ENCODE results near the gene C16orf95.
A peak's percentile ranks its signal among the peaks of the same experiment; 100 is the strongest.

C16orf95 gene

GRCh38 chr16:87297918-87298631 is 19.1 kb downstream of the C16orf95 start:
- TF ChIP-seq, protein P1, sequence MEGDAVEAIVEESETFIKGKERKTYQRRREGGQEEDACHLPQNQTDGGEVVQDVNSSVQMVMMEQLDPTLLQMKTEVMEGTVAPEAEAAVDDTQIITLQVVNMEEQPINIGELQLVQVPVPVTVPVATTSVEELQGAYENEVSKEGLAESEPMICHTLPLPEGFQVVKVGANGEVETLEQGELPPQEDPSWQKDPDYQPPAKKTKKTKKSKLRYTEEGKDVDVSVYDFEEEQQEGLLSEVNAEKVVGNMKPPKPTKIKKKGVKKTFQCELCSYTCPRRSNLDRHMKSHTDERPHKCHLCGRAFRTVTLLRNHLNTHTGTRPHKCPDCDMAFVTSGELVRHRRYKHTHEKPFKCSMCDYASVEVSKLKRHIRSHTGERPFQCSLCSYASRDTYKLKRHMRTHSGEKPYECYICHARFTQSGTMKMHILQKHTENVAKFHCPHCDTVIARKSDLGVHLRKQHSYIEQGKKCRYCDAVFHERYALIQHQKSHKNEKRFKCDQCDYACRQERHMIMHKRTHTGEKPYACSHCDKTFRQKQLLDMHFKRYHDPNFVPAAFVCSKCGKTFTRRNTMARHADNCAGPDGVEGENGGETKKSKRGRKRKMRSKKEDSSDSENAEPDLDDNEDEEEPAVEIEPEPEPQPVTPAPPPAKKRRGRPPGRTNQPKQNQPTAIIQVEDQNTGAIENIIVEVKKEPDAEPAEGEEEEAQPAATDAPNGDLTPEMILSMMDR (IDR thresholded peaks at IDR 0.05; ENCODE audit: insufficient read depth, low read depth, low read length, missing control alignments), result peak; percentile 60
- peak; percentile 33 for DNase-seq (ENCODE audit: low read depth)
- H3K4me3 ChIP-seq (ENCODE audit: low read depth, low read length), result no peak overlapping the region

- TF ChIP-seq, protein P1 (IDR thresholded peaks at IDR 0.05; ENCODE audit: insufficient read depth, low read depth, low read length, missing control alignments), result no peak
- H3K4me3 ChIP-seq (ENCODE audit: low read depth, low read length), result no peak overlapping the region
- no peak for DNase-seq (ENCODE audit: low read depth)
These were observed 19.8 kb downstream of the C16orf95 start for GRCh38 chr16:87297407-87297806.

- TF ChIP-seq, protein P1 (IDR thresholded peaks at IDR 0.05; ENCODE audit: insufficient read depth, low read depth, low read length, missing control alignments), result no peak
- no peak overlapping the region for H3K4me3 ChIP-seq (ENCODE audit: low read depth, low read length)
- no peak for DNase-seq (ENCODE audit: low read depth)
These were observed 21.3 kb downstream of the C16orf95 start for GRCh38 chr16:87295661-87296531.

GRCh38 chr16:87295259-87295658 is 21.9 kb downstream of the C16orf95 start:
- TF ChIP-seq, protein P1 (IDR thresholded peaks at IDR 0.05; ENCODE audit: insufficient read depth, low read depth, low read length, missing control alignments), result no peak
- H3K4me3 ChIP-seq (ENCODE audit: low read depth, low read length), result no peak overlapping the region
- DNase-seq (ENCODE audit: low read depth), result peak; percentile 49

DNA sequence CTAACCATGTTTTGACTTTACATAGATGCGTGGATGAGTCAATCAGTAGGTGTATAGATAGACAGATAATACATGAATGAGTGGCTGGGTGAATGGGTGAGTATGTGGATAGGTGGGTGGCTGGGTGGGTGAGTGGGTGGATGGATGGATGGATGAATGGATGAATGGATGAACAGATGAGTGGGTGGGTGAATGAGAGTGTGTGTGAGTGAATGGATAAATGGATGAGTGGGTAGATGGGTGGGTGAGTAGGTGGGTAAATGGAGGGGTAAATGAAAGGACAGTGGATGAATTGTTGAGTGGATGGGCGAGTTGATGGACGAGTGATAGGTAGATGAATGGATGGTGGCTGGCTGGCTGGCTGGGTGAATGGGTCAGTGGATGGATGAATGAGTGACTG is 23.2 kb downstream of the C16orf95 start:
- no peak overlapping the region for H3K4me3 ChIP-seq (ENCODE audit: low read depth, low read length)
- DNase-seq (ENCODE audit: low read depth), result no peak
- TF ChIP-seq, protein P1 (IDR thresholded peaks at IDR 0.05; ENCODE audit: insufficient read depth, low read depth, low read length, missing control alignments), result no peak

DNA sequence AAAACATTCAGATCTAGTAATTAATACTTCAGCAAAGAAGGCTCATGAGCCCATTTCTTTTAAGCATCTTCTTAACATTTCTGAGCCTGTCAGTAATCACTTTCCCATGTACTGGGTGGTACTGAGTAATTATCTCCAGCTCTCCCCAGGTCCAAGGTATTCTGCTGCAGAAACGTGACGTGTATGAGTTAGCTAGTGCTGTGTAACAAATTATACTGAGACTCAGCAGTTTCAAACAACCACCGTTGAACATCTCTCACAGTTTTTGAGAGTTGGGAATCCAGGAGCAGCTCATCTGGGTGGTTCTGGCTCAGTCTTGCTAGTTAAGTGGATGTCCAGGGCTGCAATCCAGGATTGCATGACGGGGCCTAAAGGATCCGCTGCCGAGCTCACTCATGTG is 25.2 kb downstream of the C16orf95 start:
- TF ChIP-seq, protein P1 (IDR thresholded peaks at IDR 0.05; ENCODE audit: insufficient read depth, low read depth, low read length, missing control alignments), result no peak
- DNase-seq (ENCODE audit: low read depth), result no peak
- no peak overlapping the region for H3K4me3 ChIP-seq (ENCODE audit: low read depth, low read length)
